ENCODE results near the gene PTGES2. TPM values are rescaled to one million over a fixed set of nuclear protein-coding genes. Genes with fewer than 3 reads are reported as not detected.

Gene PTGES2
- polyA plus RNA-seq, 1 of the 3 experiments (the other 2 are of a cell fraction), result 141 TPM

DNA sequence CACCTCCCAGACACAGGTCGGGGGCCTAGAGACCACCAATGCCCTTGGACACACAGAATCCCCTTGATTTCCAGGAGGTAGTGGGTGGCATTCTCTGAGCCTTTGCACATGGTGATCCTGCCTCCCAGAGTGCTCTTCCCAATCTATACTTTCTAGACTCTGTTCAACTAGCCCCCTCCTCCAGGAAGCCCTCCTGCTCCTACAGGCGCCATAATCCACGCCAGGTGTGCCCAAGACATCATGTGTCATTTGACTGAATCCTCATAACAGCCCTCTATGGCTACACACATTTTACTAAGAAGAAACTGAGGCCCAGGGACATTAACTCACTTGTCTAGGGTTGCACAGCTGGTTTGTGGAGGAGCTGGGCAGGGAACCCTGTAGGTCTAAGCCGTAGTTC, 39.7 kb upstream of the PTGES2 start:
- DNase-seq, result no peak
- Histone ChIP-seq H3K4me3 (ENCODE audit: low read depth in 2 of 2, low read length in 1 of 2) (no peak overlapping the region), H3K9ac (no peak overlapping the region), H3K79me2 (ENCODE audit: insufficient read depth) (no peaks in the 10 kb centered on the region; the same call in none of the 2 replicates), H3K27ac (ENCODE audit: low read depth in 2 of 2, low read length in 1 of 2) (no peak overlapping the region), H3K9me2 (no peaks in the 10 kb centered on the region), H2AFZ (ENCODE audit: low read depth) (no peak overlapping the region), H3K27me3 (ENCODE audit: insufficient read depth) (no peaks in the 10 kb centered on the region), H3F3A (replicated peaks; ENCODE audit: insufficient read depth) (peaks cover 6% of the 10 kb centered on the region), H3K4me1 (ENCODE audit: control insufficient read depth in 1 of 2, insufficient read depth in 2 of 2, low read depth in 1 of 2, low read length in 1 of 2) (no peaks in the 10 kb centered on the region; a peak in 1 of 4 replicates), H3K36me3 (replicated peaks in 1 of 2; ENCODE audit: control insufficient read depth in 1 of 2, insufficient read depth in 2 of 2, low read length in 1 of 2) (peaks cover 8 to 58% of the 10 kb centered on the region in 2 experiments), H3K4me2 (no peak overlapping the region), H3K9me3 (no peaks in the 10 kb centered on the region), H4K20me1 (ENCODE audit: insufficient read depth) (no peaks in the 10 kb centered on the region)
- WGBS (ENCODE audit: low lambda C conversion rate), result 100% methylated on average over 2 of the region's 4 CpGs
- POLR2A ChIA-PET, result no interaction called here
- TF ChIP-seq GATA2 (CRISPR knock-in tag; IDR thresholded peaks at IDR 0.05) (no peak), GABPA (IDR thresholded peaks at IDR 0.05; ENCODE audit: low read depth) (no peak), EZH2phosphoT487 (IDR thresholded peaks at IDR 0.05; ENCODE audit: borderline replicate concordance, low read depth) (no peak), YY1 (IDR thresholded peaks at IDR 0.05; ENCODE audit: low read depth) (no peak), RFX5 (IDR thresholded peaks at IDR 0.05; ENCODE audit: low read length) (no peak), TEAD4 (IDR thresholded peaks at IDR 0.05; ENCODE audit: borderline replicate concordance, insufficient read depth) (no peak), POLR2AphosphoS5 (IDR thresholded peaks at IDR 0.05; ENCODE audit: low read depth, low read length) (no peak), JUND (IDR thresholded peaks at IDR 0.05) (no peak), RCOR1 (IDR thresholded peaks at IDR 0.05; ENCODE audit: low read length) (no peak), TCF12 (IDR thresholded peaks at IDR 0.05) (no peak)
- TF ChIP-seq, protein P1, sequence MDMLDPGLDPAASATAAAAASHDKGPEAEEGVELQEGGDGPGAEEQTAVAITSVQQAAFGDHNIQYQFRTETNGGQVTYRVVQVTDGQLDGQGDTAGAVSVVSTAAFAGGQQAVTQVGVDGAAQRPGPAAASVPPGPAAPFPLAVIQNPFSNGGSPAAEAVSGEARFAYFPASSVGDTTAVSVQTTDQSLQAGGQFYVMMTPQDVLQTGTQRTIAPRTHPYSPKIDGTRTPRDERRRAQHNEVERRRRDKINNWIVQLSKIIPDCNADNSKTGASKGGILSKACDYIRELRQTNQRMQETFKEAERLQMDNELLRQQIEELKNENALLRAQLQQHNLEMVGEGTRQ (IDR thresholded peaks at IDR 0.05; ENCODE audit: borderline replicate concordance, low read depth, low read length), result no peak
- TF ChIP-seq, protein P2, sequence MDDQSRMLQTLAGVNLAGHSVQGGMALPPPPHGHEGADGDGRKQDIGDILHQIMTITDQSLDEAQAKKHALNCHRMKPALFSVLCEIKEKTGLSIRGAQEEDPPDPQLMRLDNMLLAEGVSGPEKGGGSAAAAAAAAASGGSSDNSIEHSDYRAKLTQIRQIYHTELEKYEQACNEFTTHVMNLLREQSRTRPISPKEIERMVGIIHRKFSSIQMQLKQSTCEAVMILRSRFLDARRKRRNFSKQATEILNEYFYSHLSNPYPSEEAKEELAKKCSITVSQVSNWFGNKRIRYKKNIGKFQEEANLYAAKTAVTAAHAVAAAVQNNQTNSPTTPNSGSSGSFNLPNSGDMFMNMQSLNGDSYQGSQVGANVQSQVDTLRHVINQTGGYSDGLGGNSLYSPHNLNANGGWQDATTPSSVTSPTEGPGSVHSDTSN (IDR thresholded peaks at IDR 0.05), result no peak
- TF ChIP-seq, protein P3, sequence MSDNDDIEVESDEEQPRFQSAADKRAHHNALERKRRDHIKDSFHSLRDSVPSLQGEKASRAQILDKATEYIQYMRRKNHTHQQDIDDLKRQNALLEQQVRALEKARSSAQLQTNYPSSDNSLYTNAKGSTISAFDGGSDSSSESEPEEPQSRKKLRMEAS (IDR thresholded peaks at IDR 0.05; ENCODE audit: low read depth), result no peak
- CTCF ChIA-PET, result no interaction called here

DNA sequence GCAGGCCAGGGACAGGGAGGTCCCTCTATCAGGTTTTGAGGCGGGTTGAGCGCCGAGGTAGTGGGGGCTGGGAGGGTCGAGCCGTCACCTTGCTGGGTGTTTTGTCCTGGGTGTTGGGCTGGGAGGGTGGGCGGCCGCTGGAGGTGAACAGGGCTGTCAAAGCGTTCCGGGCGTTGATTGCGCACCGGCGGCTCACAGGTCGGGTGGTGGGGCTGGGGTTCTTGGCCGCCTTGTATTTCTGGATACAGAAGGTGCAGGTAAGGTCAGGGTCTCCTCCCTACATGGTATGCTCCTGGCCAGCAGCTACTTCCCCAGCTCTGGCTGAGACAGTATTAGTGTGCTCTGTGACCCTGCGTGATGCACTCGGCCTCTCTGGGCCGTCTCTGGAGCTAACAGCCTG, 38.6 kb upstream of the PTGES2 start:
- H3K36me3 ChIP-seq (replicated peaks in 1 of 2; ENCODE audit: control insufficient read depth in 1 of 2, insufficient read depth in 2 of 2, low read length in 1 of 2), result peaks cover 6 to 61% of the 10 kb centered on the region in 2 experiments
- no peak for DNase-seq
- H4K20me1 ChIP-seq (ENCODE audit: insufficient read depth), result no peaks in the 10 kb centered on the region
- no peak overlapping the region for H3K27ac ChIP-seq (ENCODE audit: low read depth in 2 of 2, low read length in 1 of 2)
- H3K27me3 ChIP-seq (ENCODE audit: insufficient read depth), result no peaks in the 10 kb centered on the region
- peaks cover 0 to 2% of the 10 kb centered on the region in 2 experiments; a peak in 2 of 4 replicates for H3K4me1 ChIP-seq (ENCODE audit: control insufficient read depth in 1 of 2, insufficient read depth in 2 of 2, low read depth in 1 of 2, low read length in 1 of 2)
- H3K4me3 ChIP-seq (ENCODE audit: low read depth in 2 of 2, low read length in 1 of 2), result no peak overlapping the region
- POLR2A ChIA-PET, result no interaction called here
- H3K79me2 ChIP-seq (ENCODE audit: insufficient read depth), result peaks cover 2% of the 10 kb centered on the region
- H3F3A ChIP-seq (replicated peaks; ENCODE audit: insufficient read depth), result peaks cover 6% of the 10 kb centered on the region
- no peaks in the 10 kb centered on the region for H3K9me2 ChIP-seq
- H3K4me2 ChIP-seq, result no peak overlapping the region
- CTCF ChIA-PET, result no interaction called here
- no peaks in the 10 kb centered on the region for H3K9me3 ChIP-seq
- H2AFZ ChIP-seq (ENCODE audit: low read depth), result no peak overlapping the region
- WGBS (ENCODE audit: low lambda C conversion rate), result 97% methylated on average over 15 of the region's 18 CpGs
- no peak overlapping the region for H3K9ac ChIP-seq
- TF ChIP-seq, protein P3 (IDR thresholded peaks at IDR 0.05; ENCODE audit: low read depth), result no peak
- TF ChIP-seq POLR2AphosphoS5 (IDR thresholded peaks at IDR 0.05; ENCODE audit: low read depth, low read length), result no peak
- TF ChIP-seq MXI1 (IDR thresholded peaks at IDR 0.05; ENCODE audit: low read depth, low read length), result no peak
- TF ChIP-seq RCOR1 (IDR thresholded peaks at IDR 0.05; ENCODE audit: low read length), result no peak
- no peak for TF ChIP-seq FOSL2 (IDR thresholded peaks at IDR 0.05; ENCODE audit: borderline replicate concordance, low read depth)
- no peak for TF ChIP-seq MEF2A (IDR thresholded peaks at IDR 0.05; ENCODE audit: borderline replicate concordance, low read depth)
- TF ChIP-seq, protein P4, sequence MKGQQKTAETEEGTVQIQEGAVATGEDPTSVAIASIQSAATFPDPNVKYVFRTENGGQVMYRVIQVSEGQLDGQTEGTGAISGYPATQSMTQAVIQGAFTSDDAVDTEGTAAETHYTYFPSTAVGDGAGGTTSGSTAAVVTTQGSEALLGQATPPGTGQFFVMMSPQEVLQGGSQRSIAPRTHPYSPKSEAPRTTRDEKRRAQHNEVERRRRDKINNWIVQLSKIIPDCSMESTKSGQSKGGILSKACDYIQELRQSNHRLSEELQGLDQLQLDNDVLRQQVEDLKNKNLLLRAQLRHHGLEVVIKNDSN (IDR thresholded peaks at IDR 0.05; ENCODE audit: borderline replicate concordance, low read depth), result no peak
- TF ChIP-seq FOXJ3 (CRISPR knock-in tag; IDR thresholded peaks at IDR 0.05), result no peak
- no peak for TF ChIP-seq FOXM1 (IDR thresholded peaks at IDR 0.05; ENCODE audit: low read depth)
- TF ChIP-seq JUND (IDR thresholded peaks at IDR 0.05), result no peak
- TF ChIP-seq, protein P5, sequence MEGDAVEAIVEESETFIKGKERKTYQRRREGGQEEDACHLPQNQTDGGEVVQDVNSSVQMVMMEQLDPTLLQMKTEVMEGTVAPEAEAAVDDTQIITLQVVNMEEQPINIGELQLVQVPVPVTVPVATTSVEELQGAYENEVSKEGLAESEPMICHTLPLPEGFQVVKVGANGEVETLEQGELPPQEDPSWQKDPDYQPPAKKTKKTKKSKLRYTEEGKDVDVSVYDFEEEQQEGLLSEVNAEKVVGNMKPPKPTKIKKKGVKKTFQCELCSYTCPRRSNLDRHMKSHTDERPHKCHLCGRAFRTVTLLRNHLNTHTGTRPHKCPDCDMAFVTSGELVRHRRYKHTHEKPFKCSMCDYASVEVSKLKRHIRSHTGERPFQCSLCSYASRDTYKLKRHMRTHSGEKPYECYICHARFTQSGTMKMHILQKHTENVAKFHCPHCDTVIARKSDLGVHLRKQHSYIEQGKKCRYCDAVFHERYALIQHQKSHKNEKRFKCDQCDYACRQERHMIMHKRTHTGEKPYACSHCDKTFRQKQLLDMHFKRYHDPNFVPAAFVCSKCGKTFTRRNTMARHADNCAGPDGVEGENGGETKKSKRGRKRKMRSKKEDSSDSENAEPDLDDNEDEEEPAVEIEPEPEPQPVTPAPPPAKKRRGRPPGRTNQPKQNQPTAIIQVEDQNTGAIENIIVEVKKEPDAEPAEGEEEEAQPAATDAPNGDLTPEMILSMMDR (IDR thresholded peaks at IDR 0.05), result no peak
- TF ChIP-seq, protein P6, sequence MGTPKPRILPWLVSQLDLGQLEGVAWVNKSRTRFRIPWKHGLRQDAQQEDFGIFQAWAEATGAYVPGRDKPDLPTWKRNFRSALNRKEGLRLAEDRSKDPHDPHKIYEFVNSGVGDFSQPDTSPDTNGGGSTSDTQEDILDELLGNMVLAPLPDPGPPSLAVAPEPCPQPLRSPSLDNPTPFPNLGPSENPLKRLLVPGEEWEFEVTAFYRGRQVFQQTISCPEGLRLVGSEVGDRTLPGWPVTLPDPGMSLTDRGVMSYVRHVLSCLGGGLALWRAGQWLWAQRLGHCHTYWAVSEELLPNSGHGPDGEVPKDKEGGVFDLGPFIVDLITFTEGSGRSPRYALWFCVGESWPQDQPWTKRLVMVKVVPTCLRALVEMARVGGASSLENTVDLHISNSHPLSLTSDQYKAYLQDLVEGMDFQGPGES (IDR thresholded peaks at IDR 0.05; ENCODE audit: low read depth, low read length), result no peak
- no peak for TF ChIP-seq RAD21 (IDR thresholded peaks at IDR 0.05; ENCODE audit: low read length)
- TF ChIP-seq, protein P1 (IDR thresholded peaks at IDR 0.05; ENCODE audit: borderline replicate concordance, low read depth, low read length), result no peak
